Activated CD4-positive, alpha-beta T cell treated with anti-CD3 and anti-CD28 coated beads, Interleukin-2, amount 50 U/mL, for 4 hours (primary cell): Measurements from ENCODE around the gene RTN4RL2.
"Not testable (repeated sequence)": the region's sequence is repeated elsewhere in the genome, so short reads cannot be mapped to it uniquely, and the experiment has no call there.

Source experiments
- DNase-seq, 2 experiments: peaks; one replicate each; pipeline ENCODE4 v3.0.0-alpha.2; 2020

Gene RTN4RL2

GRCh38 chr11:57434640-57435546, 25.4 kb upstream of the RTN4RL2 start:
- no peak for DNase-seq

GRCh38 chr11:57436031-57436430, 24.3 kb upstream of the RTN4RL2 start:
- no peak for DNase-seq

GRCh38 chr11:57438345-57439285, 21.7 kb upstream of the RTN4RL2 start:
- no peak for DNase-seq

- no peak for DNase-seq
Observed at GRCh38 chr11:57439786-57440185, 20.5 kb upstream of the RTN4RL2 start.

GRCh38 chr11:57440744-57441414, 19.4 kb upstream of the RTN4RL2 start:
- DNase-seq, result no peak

- no peak for DNase-seq
Observed at GRCh38 chr11:57444362-57445121, 15.8 kb upstream of the RTN4RL2 start.

GRCh38 chr11:57445122-57445394, 15.3 kb upstream of the RTN4RL2 start:
- not testable (repeated sequence) for DNase-seq

GRCh38 chr11:57446055-57446454, 14.3 kb upstream of the RTN4RL2 start:
- DNase-seq, result no peak

GRCh38 chr11:57453543-57454177, 6.7 kb upstream of the RTN4RL2 start:
- DNase-seq, result no peak

GRCh38 chr11:57456960-57457642, 3.2 kb upstream of the RTN4RL2 start:
- DNase-seq, result peak; percentile 59 to 62

- DNase-seq, result no peak
Observed at GRCh38 chr11:57457643-57458023, 2.7 kb upstream of the RTN4RL2 start.

- DNase-seq, result peak in 1 of 2 experiments; percentile 59
Observed at GRCh38 chr11:57458060-57458409, 2.3 kb upstream of the RTN4RL2 start.

- DNase-seq, result peak; percentile 74 to 80
Observed at GRCh38 chr11:57458410-57459163, 1.7 kb upstream of the RTN4RL2 start.

- peak; percentile 17 to 40 for DNase-seq
Observed at GRCh38 chr11:57459164-57460021, 935 bp upstream of the RTN4RL2 start.

GRCh38 chr11:57460758-57461749, 726 bp downstream of the RTN4RL2 start:
- DNase-seq, result peak in 1 of 2 experiments; percentile 9

- no peak for DNase-seq
Observed at GRCh38 chr11:57461841-57462489, 1.6 kb downstream of the RTN4RL2 start.

- no peak for DNase-seq
Observed at GRCh38 chr11:57462597-57462996, 2.3 kb downstream of the RTN4RL2 start.
